NCI-H128 (cell line): Measurements from ENCODE around the gene GET3.
A peak's percentile ranks its signal among the peaks of the same experiment; 100 is the strongest.
"Not testable (repeated sequence)": the region's sequence is repeated elsewhere in the genome, so short reads cannot be mapped to it uniquely, and the experiment has no call there.

ENCODE experiments used
- DNase-seq: peaks from one replicate; lab custom pipeline; 2025; ENCODE audit not compliant: unreplicated experiment; lab: John Stamatoyannopoulos, UW

GET3 gene

DNA sequence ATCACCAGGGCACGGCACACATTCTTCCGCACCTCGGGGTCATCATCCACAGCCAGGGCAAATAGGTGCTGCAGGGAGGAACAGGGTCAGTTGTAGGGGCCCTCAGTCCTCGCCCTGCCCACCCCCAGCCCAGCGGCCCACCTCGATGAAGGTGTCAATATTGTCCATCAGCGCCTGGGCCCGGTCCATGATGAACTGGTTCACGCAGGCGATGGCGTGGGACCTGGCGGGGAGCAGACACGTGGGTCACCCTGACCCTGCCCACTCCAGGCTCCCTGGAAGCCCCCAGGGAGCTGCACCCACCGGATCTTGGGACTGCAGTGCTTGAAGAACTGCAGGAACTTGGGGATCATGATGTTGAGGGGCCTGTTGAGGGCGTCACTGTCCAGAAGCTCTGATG lies 22.2 kb upstream of the GET3 start:
- no peak for DNase-seq

DNA sequence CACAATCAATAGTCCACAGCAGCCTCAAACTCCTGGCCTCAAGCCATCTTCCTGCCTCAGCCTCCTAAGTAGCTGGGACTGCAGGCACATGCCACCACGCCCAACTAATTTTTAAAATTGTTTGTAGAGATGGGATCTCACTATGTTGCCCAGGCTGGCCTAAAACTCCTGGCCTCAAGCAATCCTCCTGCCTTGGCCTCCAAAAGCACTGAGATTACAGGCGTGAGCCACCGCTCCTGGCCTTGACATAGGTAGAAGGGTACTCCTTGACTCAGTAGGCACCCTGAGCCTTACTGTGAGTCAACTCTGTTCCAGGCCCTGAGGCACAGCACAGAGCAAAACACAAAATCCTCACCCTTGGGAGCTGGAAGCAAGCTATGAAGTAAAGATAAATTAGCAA lies 21.4 kb upstream of the GET3 start:
- no peak for DNase-seq

DNA sequence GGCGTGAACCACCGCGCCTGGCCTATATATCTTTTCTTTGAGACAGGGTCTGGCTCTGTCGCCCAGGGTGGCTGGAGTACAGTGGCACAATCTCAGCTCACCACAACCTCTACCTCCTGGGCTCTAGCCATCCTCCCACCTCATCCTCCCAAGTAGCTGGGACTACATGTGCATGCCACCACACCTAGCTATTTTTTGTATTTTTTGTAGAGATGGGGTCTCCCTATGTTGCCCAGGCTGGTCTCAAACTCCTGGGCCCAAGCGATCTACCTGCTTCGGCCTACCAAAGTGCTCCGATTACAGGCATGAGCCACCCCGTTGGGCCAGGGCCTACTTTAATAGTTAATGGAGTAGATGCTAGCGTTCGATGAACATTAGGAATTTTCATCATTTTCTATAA lies 17.0 kb upstream of the GET3 start:
- DNase-seq: no peak

DNA sequence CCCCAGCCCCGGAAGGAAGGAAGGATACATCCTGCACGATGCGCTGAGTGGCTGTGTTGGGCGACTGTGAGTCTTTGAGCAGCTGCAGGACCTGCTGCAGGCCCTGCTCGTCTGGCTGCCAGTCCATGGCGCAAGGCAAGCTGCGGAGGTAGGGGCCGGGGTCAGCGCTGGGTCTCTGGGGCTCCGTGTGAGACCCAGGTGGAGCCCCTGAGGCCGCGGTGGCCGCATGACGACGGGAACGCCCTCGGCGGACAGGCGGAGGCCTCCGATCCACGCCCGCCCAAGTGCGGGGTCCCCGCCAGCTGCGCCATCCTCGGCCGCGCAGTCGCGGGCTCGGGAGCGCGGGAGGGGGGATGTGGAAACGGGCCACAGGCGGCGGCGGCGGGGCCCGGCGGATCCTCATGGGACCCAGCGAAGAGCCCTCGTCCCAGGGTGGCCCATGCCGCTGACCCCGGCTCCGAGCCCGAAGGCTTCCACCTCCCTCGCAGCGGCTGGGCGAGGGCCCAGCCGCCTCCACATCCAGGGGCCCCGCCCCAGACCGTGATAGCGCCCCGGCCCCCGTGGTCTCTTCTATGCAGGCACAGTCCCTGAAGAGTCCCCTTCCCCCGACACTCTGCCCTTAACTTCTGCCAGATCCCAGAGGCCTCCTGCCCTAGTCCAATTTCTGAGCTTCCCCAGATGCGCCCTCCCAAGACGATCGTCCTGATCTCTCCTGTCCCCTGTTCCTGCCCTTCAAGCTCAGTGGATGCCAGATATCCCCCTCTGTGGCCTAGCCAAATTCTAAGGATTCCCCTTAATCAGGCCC lies 16.2 kb upstream of the GET3 start:
- DNase-seq: no peak

DNA sequence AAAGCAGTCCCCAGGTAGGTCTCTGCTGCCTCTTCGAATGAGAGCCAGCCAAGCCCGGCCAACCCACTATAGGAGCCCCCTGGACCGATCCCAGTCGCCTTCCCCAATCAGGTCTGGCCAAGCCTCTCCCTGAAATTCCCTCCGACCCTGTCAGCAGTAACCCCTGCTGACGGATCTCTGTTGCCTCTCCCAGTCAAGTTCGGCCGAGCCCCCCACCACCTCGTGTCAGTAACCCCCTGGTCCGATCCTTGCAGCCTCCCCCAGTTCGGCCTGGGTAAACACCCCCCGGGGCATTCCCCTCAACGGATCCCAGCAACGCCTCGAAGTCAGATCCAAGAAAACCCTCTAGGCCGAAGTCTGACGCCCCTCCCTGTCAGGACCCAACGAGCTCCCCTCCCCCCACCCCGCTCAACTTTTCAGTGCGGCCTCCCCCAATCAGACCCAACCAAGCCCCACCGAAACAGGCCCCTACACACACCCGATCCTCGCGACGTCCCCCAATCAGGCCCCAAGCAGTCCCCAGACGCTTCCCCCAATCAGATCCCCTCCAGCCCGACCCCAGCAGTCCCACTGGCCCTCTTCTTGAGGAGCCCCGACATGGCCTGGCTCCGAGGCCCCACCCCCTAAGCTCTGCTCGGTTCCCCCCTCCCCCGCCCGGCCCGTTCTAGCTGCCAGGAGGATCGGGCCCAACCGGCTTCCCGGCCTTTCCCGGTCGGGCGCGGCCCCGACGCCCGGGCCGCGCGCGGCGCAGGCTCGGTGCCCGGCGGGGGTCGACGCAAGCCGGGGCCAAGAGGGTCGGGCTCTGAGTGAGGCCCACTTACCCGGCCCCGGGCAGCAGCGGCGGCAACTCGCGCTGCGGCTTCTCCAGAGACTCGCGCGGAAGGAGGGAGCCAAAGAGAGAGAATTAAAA lies 15.4 kb upstream of the GET3 start:
- DNase-seq: no peak

DNA sequence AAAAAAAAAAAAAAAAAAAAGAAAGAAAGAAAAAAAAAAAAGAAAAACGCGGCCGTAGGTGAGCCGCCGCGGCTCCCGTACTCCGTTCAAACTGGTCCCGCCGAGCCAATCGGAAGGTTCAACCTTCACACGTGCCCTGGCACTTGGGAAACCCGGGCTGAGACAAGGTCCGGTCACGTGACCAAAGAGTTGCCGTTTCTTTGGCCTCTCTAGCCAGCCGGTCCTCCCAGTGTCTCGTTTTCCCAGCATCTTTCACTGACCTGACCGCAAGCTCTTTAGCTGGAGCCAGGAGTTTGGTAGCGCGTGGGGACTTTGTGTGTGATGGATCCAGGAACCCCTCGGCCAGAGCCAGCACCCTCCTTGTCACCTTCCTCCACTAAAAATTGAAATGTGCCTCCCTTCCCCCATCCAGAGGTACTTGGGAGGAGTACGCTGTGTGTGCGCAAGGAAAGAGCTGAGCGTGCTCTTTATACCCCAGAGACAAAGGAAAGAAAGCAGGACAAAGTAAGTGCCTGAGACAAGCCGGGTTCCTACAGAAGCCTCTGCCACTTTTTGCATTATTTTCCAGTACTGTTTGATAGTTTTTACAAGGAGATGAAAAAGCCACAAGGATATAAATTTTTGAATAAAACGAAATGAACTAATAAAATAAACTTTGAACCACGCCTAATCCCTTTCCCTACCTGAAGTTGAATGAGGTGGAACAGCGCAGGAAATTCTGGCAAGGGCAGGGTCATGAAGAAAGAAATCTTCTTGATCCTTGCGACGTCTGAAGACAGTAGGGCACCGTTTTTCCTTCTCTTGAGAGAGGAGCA lies 14.5 kb upstream of the GET3 start:
- peak; percentile 98 for DNase-seq

DNA sequence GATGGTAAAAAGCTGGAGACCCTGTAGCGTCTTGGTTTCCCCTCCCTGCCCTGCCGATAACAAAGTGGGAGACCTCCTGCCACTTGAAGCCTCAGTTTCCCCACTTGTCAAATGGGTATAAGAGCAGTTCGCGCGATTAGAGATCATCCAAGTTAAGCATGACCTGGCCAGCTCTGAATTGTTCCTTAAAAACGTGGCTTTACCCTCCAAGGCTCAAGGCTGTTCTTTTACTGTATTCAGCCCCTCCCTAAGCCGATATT lies 14.0 kb upstream of the GET3 start:
- DNase-seq: no peak

DNA sequence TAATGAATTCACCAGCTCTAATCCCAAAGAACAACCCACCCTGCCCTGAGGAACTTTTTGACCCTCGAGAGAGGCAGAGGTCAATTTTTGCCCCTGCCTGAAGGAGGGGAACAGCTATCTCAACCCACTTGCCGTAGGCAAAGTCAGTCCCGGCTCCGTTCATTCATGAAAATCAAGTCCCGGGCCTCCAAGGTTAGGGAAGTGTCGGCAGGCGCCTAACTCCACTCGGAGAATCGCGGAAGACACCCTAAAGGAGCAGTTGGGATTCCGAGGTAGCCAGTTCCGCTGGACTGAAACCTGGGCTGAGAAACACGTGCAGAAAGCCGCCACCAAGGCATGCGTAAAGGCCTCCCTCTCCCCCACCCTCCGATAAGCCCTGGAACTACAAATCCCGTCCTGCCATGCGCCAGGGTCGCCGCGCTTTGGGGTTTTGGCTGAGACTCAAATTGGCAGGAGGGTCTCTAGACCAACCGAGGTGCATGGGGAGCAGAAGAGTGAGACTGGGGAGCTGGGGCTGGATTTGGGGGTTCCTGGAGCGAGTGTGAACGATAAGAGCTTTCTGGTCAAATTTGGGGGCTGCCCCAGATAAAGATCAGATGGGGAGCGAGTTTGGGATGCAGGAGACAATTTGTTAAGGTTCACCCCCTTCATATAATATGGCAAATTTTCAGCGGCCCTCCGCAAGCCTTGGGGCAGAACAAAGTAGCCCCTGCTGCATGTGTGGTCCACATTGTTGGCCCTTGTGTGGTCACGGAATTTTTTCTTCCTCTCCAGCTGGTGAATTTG lies 13.5 kb upstream of the GET3 start, which contains the start of gene TNPO2:
TSS of gene TNPO2 (minus strand) at position 292 of the 786 bp plus-strand sequence. CDS start 2,955 bp downstream, outside the sequence.
- peak; percentile 24 for DNase-seq

DNA sequence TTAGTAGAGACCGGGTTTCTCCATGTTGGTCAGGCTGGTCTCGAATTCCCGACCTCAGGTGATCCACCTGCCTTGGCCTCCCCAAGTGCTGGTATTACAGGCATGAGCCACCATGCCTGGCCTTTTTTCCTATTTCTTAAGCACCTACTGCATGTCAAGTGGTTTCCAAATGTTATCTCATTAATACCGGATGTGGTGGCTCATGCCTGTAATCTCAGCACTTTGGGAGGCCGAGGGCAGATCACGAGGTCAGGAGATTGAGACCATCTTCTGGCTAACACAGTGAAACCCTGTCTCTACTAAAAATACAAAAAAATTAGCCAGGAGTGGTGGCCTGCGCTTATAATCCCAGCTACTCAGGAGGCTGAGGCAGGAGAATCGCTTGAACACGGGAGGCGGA lies 11.7 kb upstream of the GET3 start:
- DNase-seq: not testable (repeated sequence)

DNA sequence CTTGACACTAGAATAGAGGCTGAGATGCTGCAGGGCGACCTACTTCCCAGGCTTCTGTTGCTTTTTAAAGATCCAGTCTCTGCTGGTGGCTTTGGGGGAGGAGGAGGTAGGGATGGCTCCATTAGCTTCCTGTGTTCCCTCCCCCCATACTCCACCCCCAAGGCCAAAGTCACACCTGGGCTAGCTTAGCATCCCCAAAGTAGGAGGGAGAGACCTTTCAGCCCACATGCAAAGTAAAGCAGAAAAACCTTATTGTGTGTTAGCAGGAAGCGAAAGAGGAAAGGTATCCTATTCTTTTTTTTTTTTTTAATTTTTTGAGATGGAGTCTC lies 10.3 kb upstream of the GET3 start:
- DNase-seq: no peak

DNA sequence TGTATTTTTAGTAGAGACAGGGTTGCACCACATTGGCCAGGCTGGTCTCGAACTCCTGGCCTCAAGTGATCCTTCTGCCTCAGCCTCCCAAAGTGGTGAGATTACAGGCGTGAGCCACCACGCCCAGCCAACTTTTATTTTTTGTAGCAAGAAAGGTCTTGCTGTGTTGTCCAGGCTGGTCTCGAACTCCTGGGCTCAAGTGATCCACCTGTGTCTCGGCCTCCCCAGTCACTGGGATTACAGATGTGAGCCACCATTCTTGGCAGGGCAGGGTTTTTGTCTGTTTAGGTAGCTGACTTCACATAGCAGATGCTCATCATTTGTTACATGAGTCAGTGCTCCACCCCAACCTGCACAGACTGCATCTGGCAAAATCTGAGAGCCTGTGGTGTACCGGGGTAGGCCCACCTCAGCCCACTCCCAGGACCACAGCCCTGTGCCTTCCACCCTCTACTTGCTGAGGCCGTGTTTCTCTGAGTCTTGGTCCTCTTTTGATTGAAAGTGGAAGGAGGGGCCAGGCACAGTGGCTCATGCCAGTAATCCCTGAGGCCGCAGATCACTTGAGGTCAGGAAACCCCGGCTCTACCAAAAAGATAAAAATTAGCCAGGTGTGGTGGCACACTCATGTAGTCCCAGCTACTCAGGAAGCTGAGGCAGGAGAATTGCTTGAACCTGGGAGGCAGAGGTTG lies 9.4 kb upstream of the GET3 start:
- no peak for DNase-seq

DNA sequence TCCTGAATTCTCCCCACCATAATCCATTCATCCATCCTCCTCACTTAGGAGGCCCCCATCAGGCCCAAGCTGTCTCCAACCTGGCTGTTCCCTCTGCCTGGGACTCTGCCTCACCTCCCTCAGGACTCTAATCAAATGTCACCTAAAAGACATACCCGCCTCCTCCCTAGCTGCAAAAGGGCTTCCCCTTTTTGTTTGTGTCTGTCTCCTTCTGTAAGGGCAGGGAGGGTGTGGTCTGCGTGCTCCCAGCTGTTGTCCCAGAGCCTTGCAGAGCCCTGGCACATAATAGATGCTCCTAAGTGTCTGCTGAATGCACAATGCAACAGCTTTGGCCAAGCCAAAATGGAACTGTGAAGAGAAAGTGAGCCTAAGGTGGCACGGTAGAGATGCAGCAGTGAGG lies 7.2 kb upstream of the GET3 start:
- no peak for DNase-seq

DNA sequence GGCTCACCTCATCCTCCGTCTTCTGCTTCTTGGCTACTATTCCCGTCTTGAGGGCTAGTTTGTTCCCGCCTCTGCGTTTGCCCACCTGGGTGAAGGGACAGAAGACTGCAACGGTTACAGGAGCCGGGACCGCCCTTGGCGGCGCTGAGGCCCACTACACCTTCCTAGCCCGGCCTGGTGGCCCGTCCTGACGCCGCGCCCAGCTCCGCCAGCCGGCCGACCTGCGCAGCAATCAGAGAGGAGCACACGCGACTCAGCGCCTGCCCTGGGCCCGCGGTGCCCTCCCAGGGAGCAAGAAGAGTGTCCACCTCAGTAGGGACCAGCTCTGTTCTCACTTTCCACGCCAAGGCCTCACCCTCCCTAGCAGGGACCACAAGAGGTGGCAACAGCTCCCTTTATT lies 6.0 kb upstream of the GET3 start:
- DNase-seq: no peak

DNA sequence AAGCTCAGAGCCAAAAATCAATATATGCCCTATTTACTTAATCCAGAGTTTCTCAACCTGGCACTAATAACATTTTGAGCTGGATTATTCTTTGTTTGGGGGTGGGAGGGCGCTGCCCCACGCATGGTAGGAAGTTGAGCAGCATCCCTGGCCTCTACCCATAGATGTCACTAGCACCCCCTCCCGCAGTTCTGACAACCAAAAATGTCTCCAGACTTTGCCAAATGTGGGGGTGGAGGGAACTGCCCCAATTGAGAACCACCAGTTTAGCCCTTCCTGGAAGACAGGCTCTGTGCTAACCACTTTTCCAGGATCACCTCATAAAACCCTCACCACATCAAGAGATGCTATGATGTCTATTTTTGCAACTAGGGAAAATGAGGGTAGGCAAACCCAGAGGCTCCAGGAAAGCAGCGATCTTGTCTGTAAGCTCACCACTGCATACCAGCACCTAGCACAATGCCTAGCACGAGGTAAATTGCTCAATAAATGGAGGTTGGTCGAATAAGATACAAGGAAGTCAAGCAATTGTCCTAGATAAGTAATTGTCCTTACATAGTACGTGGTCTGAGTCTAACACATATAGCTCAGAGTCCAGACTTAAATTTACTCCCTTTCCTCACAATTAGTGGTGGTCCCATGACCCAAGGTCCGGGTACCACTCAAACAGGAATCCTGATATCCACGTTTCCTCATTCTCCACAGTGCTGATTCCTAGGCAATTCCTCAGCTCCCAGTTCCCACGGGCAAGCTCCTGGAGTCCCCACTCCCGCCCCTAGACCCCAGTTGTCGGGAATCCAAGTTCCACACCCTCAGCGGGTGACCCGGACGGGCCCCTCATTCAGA lies 3.7 kb upstream of the GET3 start:
- DNase-seq: no peak

DNA sequence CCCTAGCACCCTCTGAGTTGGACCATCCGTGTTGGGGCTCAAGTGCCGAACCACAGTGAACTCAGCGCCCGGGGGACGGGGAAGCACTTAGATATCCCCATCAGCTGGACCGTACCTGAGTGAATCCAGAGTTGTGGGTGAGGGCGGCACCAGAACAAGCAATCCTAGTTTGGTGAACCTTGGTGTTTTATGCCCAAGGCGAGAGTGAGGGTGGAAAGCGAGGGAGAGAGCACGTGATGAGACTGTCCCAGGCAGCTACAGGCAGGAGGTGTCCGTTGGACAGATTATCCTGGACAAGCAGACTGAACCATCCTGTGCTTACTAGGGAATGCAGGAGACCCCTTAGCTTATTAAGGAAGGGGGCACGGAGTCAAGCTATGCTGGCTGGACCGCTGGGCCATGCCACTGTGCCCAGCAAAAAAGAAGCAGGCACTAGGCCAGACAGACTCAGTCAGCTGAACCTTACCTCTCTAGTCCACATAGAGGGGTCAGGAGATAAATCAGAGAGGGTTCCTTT lies 596 bp downstream of the GET3 start:
- no peak for DNase-seq

DNA sequence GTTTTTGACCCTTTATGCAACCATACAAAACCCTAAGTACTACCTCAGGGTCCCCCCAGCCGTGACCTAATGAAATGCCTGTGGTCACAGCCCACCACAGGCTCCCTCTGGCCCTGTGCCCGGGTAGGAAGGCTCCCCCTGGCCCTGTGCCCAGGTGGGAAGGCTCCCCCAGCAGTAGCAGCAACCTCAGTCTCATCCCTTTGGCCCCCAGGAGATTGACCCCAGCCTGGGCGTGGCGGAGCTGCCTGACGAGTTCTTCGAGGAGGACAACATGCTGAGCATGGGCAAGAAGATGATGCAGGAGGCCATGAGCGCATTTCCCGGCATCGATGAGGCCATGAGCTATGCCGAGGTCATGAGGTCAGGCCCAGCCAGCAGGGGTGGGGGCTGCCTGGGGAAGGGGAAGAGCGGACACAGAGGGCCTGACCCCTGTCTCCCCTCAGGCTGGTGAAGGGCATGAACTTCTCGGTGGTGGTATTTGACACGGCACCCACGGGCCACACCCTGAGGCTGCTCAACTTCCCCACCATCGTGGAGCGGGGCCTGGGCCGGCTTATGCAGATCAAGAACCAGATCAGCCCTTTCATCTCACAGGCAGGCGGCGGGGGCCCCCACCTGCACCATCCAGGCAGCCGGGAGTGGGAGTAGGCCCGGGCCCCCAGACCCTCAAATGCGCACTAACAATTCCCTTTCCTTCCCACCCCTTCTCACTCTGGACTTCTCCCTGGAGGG lies 8.0 kb downstream of the GET3 start:
- no peak for DNase-seq

DNA sequence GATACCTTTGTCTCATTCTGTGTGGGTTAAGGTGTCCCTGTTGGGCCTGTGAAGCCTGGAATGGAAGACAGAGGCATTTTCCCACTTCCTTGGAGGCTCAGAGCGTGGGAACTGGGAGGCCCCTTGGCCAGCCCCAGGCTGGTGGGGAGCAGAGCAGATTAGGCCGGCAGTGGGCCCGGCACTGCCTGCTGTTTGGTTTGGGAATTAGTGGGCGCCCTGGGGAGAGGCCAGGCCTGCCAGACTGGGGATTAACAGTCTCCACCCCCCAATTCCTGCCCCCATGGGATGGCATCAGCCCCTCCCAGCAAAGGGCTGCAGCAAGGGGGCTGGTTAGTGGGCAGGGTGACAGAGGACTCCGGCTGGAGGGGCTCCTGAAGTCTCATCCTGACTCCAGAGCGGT lies 11.2 kb downstream of the GET3 start:
- no peak for DNase-seq

DNA sequence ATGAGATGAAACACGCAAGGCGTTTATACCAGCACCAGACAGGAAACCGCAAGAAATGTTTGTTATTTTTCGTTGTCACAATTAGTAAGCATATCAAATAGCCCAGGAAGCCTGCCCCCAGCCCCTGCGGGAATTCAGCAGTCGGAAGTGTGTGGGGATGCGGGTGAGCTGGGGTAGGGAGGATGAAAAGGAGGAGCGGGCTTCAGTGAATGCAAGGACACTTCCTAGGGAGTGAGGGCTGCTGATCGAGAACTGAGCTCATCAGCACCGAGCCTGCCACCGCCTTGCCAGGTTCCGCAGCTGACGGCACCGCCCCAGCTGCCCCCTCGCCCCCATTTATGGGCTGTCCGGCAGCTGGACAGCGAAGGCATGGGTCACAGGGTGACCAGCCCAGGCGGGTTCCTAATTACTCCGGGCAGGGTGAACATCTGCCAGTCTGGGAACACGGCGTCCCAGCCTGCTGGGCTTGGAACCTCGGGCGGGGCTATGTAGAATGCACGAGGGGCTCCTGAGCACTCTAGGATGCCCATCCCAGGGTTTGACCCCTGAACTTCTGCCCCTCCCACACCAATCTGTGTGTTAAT lies 12.7 kb downstream of the GET3 start:
- no peak for DNase-seq
